Ovary (tissue), 9 donors: ENCODE data around the gene SLC38A10. TPM values are rescaled to one million over a fixed set of nuclear protein-coding genes. Genes with fewer than 3 reads are reported as not detected.

ENCODE experiments used
- DNase-seq, 5 donors: peaks; one replicate each; pipeline ENCODE4 v3.0.0-alpha.2; 2019 to 2020
- H3K27ac ChIP-seq, 2 donors: fragments of 200-600 bp; one replicate each; pipeline versions ENCODE4 v1.5.1 to v1.8.0; 2019 to 2022
- H3K27me3 ChIP-seq: fragments of 200-600 bp; one replicate; pipeline ENCODE4 v1.8.0; 2022
- H3K36me3 ChIP-seq: fragments of 200-600 bp; sonication (generic); one replicate; pipeline ENCODE4 v1.5.1; 2019
- H3K4me1 ChIP-seq: one replicate; pipeline ENCODE4 v1.8.1; 2013; ENCODE audit warnings: mild to moderate bottlenecking, moderate library complexity; ENCODE audit not compliant: insufficient read depth
- H3K4me3 ChIP-seq: fragments of 200-600 bp; sonication (generic); one replicate; pipeline ENCODE4 v1.5.1; 2017
- H3K9me3 ChIP-seq, 2 donors: fragments of 200-600 bp in 1 of 2; sonication (generic) in 1 of 2; one replicate each; pipeline versions ENCODE4 v1.5.1 to v1.8.1; 2013 to 2019; ENCODE audit warnings: mild to moderate bottlenecking in 1 of 2, moderate library complexity in 1 of 2
- CTCF ChIP-seq, 3 donors: fragments of 450-650 bp in 2 of 3; fragments of 200-600 bp in 1 of 3; IDR thresholded peaks; one replicate each; pipeline versions ENCODE4 v1.5.1 to v1.8.0; 2016 to 2022; ENCODE audit warnings: antibody characterized with exemption in 3 of 3, mild to moderate bottlenecking in 1 of 3
- EP300 ChIP-seq: sonication (generic); formaldehyde crosslinking; IDR thresholded peaks from one replicate; pipeline ENCODE4 v1.6.1; 2017; ENCODE audit warnings: antibody characterized with exemption
- POLR2A ChIP-seq: fragments of 450-650 bp; IDR thresholded peaks from one replicate; pipeline ENCODE4 v1.6.1; 2017; ENCODE audit warnings: antibody characterized with exemption, mild to moderate bottlenecking, moderate library complexity
- WGBS, 3 donors: extraction: QIAGEN DNeasy Blood & Tissue Kit in 1 of 3; methylation state at CpG; one replicate each; pipeline versions ENCODE4 v1.1.5 to v1.1.7; 2013 to 2017; 5-methylcytosine and 5-hydroxymethylcytosine counted together
- intact Hi-C, 4 donors: fragments of 100-400 bp; cut with DNase I; formaldehyde crosslinking; loops; one replicate each; pipeline versions ENCODE4 v1.11.0 to v1.15.1; 2022 to 2023
- polyA plus RNA-seq, 2 donors: library from polyadenylated mRNA; stranded (reverse); fragments of 200-250 nt in 1 of 2; fragments of 350-450 nt in 1 of 2; fragmentation: Illumina TruSeq in 1 of 2; extraction: RNeasy Lipid Tissue Mini Kit (QIAGEN cat#74804) in 1 of 2; gene quantifications; one replicate each; pipeline ENCODE4 v1.2.3, GENCODE V29; 2013 to 2014
- total RNA-seq, 7 donors: library from RNA; depleted of rRNA in 2 of 7; stranded (reverse); fragments of >200 nt in 2 of 7; fragmentation: NEBNext Ultra II Directional in 3 of 7; extraction: Animal tissue kit (Norgen Biotek cat#: 25700) in 3 of 7; gene quantifications; one replicate each; pipeline versions ENCODE4 v1.1.0 to v1.2.4, GENCODE V29; 2016 to 2023
- donor health status: DM: no; HTN: no; CAD: no; lungs with moderate emphysema.
- donor health status: DM: no; HTN: no; CAD: no.
- donor health status: Bipolar disorder and iron deficiency.
- donor health status: DM: yes; HTN: yes; CAD: no.
- donor health status: DM: no; HTN: no; CAD: no.
- donor health status: DM: yes; HTN: yes; CAD: no.

The SLC38A10 gene
- total and polyA plus RNA-seq, 9 donors = 11.5 to 75.7 (median 64.3) TPM

- no peak for DNase-seq
- H3K4me1 ChIP-seq = peaks cover 5% of the 10 kb centered on the region
- no peaks in the 10 kb centered on the region for H3K9me3 ChIP-seq
- H3K4me3 ChIP-seq = peak overlapping the region; percentile 99
- no peak overlapping the region for H3K27ac ChIP-seq
- no peaks in the 10 kb centered on the region for H3K36me3 ChIP-seq
- H3K27me3 ChIP-seq = no peaks in the 10 kb centered on the region
- TF ChIP-seq POLR2A = no peak
- no peak for TF ChIP-seq CTCF (IDR thresholded peaks at IDR 0.05)
- TF ChIP-seq EP300 = no peak
- 51 to 59% (median 52%) methylated on average over 36 of the region's 36 CpGs for WGBS, 3 donors
- intact Hi-C loops = loop anchor here in 1 of 4 donors (10.0 kb wide), 1 partner anchor 243 kb away; the partner anchor contains the start of gene CHMP6
Measured at GRCh38 chr17:81237591-81238489, 57.3 kb downstream of the SLC38A10 start.

- Histone ChIP-seq H3K4me1 (peaks cover 5% of the 10 kb centered on the region), H3K9me3 (no peaks in the 10 kb centered on the region), H3K36me3 (no peaks in the 10 kb centered on the region), H3K27ac (no peak overlapping the region), H3K4me3 (no peak overlapping the region), H3K27me3 (no peaks in the 10 kb centered on the region)
- WGBS, 3 donors = 86 to 89% (median 86%) methylated on average over 21 of the region's 21 CpGs
- no peak for DNase-seq
- intact Hi-C loops = loop anchor here in 1 of 4 donors (10.0 kb wide), 1 partner anchor 242 kb away; the partner anchor contains the start of gene CHMP6
- no peak for TF ChIP-seq EP300
- TF ChIP-seq POLR2A = no peak
- TF ChIP-seq CTCF (IDR thresholded peaks at IDR 0.05) = no peak
Measured at GRCh38 chr17:81236784-81237183, 58.3 kb downstream of the SLC38A10 start.

- no peak for TF ChIP-seq EP300
- TF ChIP-seq POLR2A = no peak
- TF ChIP-seq CTCF (IDR thresholded peaks at IDR 0.05) = no peak
- no peaks in the 10 kb centered on the region for H3K27me3 ChIP-seq
- H3K4me3 ChIP-seq = no peak overlapping the region
- 85 to 88% (median 87%) methylated on average over 32 of the region's 32 CpGs for WGBS, 3 donors
- DNase-seq = no peak
- peaks cover 5% of the 10 kb centered on the region for H3K4me1 ChIP-seq
- no peaks in the 10 kb centered on the region for H3K36me3 ChIP-seq
- intact Hi-C loops = loop anchor here in 1 of 4 donors (10.0 kb wide), 1 partner anchor 241 kb away; the partner anchor contains the start of gene CHMP6
- H3K9me3 ChIP-seq = no peaks in the 10 kb centered on the region
- no peak overlapping the region for H3K27ac ChIP-seq
Measured at GRCh38 chr17:81235822-81236740, 59.0 kb downstream of the SLC38A10 start.
